ENCODE measurements around the gene KAZN. TPM values are rescaled to one million over a fixed set of nuclear protein-coding genes. Genes with fewer than 3 reads are reported as not detected.

Gene KAZN
- total and polyA plus RNA-seq, 2 of the 8 experiments (the other 6 are each of a cell fraction or from before 2014, with no cell fraction given), result 3.7 to 11.8 TPM

DNA sequence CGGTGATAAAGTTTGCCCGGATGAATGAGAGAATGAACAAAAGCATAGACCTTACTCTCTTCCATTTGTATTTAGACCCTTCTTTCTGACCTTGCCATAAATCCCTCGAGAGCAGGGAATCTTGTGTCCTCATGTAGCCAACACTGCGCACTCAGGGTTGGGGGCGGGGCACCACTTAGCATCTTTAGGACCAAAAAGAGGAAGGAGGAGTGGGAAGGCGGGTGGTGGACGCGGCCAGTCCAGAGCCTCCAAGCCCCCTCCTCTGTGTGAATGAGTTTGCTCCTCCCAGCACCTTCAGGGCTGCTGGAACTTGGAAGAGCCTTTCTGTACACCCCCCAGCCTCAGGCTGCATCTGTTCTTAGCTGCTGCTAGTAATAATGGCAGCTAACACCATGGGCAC is 413.2 kb downstream of the KAZN start:
- DNase-seq (ENCODE audit: low read depth in 1 of 2, low spot score in 2 of 2) (no peak), FAIRE-seq (no peak)
- Histone ChIP-seq H3K56ac (replicated peaks; ENCODE audit: insufficient read length, low read depth, low read length) (no peak overlapping the region), H3K36me3 (ENCODE audit: control insufficient read depth in 2 of 4, insufficient read depth in 4 of 4, low read length in 3 of 4) (no peaks in the 10 kb centered on the region), H3K27me3 (replicated peaks in 1 of 4; ENCODE audit: control insufficient read depth in 3 of 4, extremely low read depth in 1 of 4, insufficient read depth in 3 of 4, low read length in 3 of 4) (no peaks in the 10 kb centered on the region), H3K23ac (ENCODE audit: insufficient read length) (no peak overlapping the region), H3K14ac (ENCODE audit: insufficient read length) (no peak overlapping the region), H3K79me2 (ENCODE audit: control insufficient read depth in 1 of 2, insufficient read depth in 2 of 2, low read length in 2 of 2) (no peaks in the 10 kb centered on the region), H4K20me1 (replicated peaks in 1 of 2; ENCODE audit: control insufficient read depth in 1 of 2, insufficient read depth in 2 of 2, low read length in 2 of 2) (no peaks in the 10 kb centered on the region), H3K4me1 (replicated peaks in 1 of 4; ENCODE audit: control insufficient read depth in 3 of 4, insufficient read depth in 4 of 4, low read length in 3 of 4) (peaks cover 0 to 8% (median 2%) of the 10 kb centered on the region in 4 experiments; a peak in 6 of 7 replicates), H2BK120ac (replicated peaks; ENCODE audit: low read depth, low read length) (no peak overlapping the region), H3K23me2 (ENCODE audit: low read depth, low read length) (no peaks in the 10 kb centered on the region; the same call in 1 of the 2 replicates), H3K9ac (replicated peaks in 1 of 4; ENCODE audit: extremely low read depth in 1 of 4, low read depth in 3 of 4, low read length in 3 of 4) (no peak overlapping the region), H3K27ac (ENCODE audit: low read depth, low read length) (no peak overlapping the region), H4K91ac (replicated peaks; ENCODE audit: insufficient read length, low read length) (peak overlapping the region; percentile 41), H2BK20ac (ENCODE audit: low read length) (no peak overlapping the region), H2BK5ac (ENCODE audit: low read depth, low read length) (no peak overlapping the region), H4K8ac (ENCODE audit: extremely low read depth, insufficient read depth, low read length) (no peak overlapping the region), H2BK15ac (ENCODE audit: low read length) (no peak overlapping the region), H3K18ac (ENCODE audit: extremely low read depth, low read length) (no peak overlapping the region), H2BK12ac (ENCODE audit: low read depth, low read length) (no peak overlapping the region), H3K4me2 (ENCODE audit: insufficient read depth in 1 of 2, low read depth in 2 of 2, low read length in 2 of 2) (no peak overlapping the region), H2AK5ac (ENCODE audit: low read depth, low read length) (no peak overlapping the region), H3K79me1 (ENCODE audit: low read depth, low read length) (no peaks in the 10 kb centered on the region; the same call in 1 of the 2 replicates), H3K4ac (replicated peaks; ENCODE audit: insufficient read length, low read depth, low read length) (no peak overlapping the region), H3K4me3 (ENCODE audit: extremely low read depth in 1 of 4, insufficient read depth in 2 of 4, low read depth in 3 of 4, low read length in 4 of 4) (no peak overlapping the region), H2AFZ (ENCODE audit: low read length) (no peak overlapping the region), H4K5ac (ENCODE audit: insufficient read length, low read depth, low read length) (no peak overlapping the region), H3K9me3 (ENCODE audit: insufficient read depth in 2 of 2, low read depth in 1 of 2, low read length in 1 of 2) (no peaks in the 10 kb centered on the region)
- WGBS, 2 experiments (ENCODE audit: extremely low coverage in 1 of 2, insufficient coverage in 1 of 2, insufficient read length in 1 of 2, insufficient replicate concordance in 2 of 2, low coverage in 1 of 2, low lambda C conversion rate in 2 of 2, missing lambda C conversion rate in 1 of 2), result 88% methylated on average over 8 of the region's 8 CpGs; no CpG with 5 or more reads in 1 of the 2 experiments
- CTCF ChIA-PET (ENCODE audit: partially characterized antibody), result interaction anchor here (0.5 to 8.2 kb wide), 4 partner anchors 8 to 259 kb away, joined by 3 to 45 read pairs (median 4); no protein-coding TSS in a partner anchor
- POLR2A ChIA-PET (ENCODE audit: partially characterized antibody), result no interaction called here
- no peak for TF ChIP-seq ASH2L (IDR thresholded peaks at IDR 0.05; ENCODE audit: low read length)
- TF ChIP-seq TBP (IDR thresholded peaks at IDR 0.05; ENCODE audit: low read depth, low read length), result no peak
- TF ChIP-seq SP1 (IDR thresholded peaks at IDR 0.05; ENCODE audit: low read depth, low read length), result no peak
